Measurements from ENCODE around the gene MAP3K5. TPM values are rescaled to one million over a fixed set of nuclear protein-coding genes. Genes with fewer than 3 reads are reported as not detected.

The MAP3K5 gene
- total RNA-seq, 1 donor from 2014 or later = 1.7 TPM

- DNase-seq (ENCODE audit: low read depth) = peak; percentile 63
- H3K4me1 Mint-ChIP-seq (ENCODE audit: low read depth, unreplicated experiment) = peaks cover 10% of the 10 kb centered on the region
- Histone ChIP-seq H2AFZ (ENCODE audit: low read depth, low read length) (no peak overlapping the region), H3K36me3 (ENCODE audit: insufficient read depth, low read length) (peaks cover 2% of the 10 kb centered on the region), H4K20me1 (ENCODE audit: insufficient read depth, low read length) (no peaks in the 10 kb centered on the region), H3K79me2 (ENCODE audit: insufficient read depth, low read length) (no peaks in the 10 kb centered on the region), H3K27ac (ENCODE audit: low read depth, low read length) (no peak overlapping the region), H3K9me3 (ENCODE audit: insufficient read depth, low read depth, low read length) (no peaks in the 10 kb centered on the region), H3K27me3 (ENCODE audit: insufficient read depth, low read length) (no peaks in the 10 kb centered on the region), H3K4me3 (ENCODE audit: insufficient read depth, low read depth, low read length) (no peak overlapping the region), H3K4me2 (ENCODE audit: low read length) (no peak overlapping the region), H3K4me1 (ENCODE audit: insufficient read depth, low read length) (peaks cover 38% of the 10 kb centered on the region), H3K9ac (ENCODE audit: low read length) (no peak overlapping the region)
- TF ChIP-seq EZH2 (IDR thresholded peaks at IDR 0.05; ENCODE audit: insufficient read depth, low read length) = no peak
- TF ChIP-seq CTCF (IDR thresholded peaks at IDR 0.05; ENCODE audit: insufficient read depth, low read depth, low read length) = no peak
- H3K9me3 Mint-ChIP-seq (ENCODE audit: unreplicated experiment) = no peaks in the 10 kb centered on the region
- no peak overlapping the region for H3K4me3 Mint-ChIP-seq (ENCODE audit: unreplicated experiment)
- H3K36me3 Mint-ChIP-seq (ENCODE audit: low read depth, unreplicated experiment) = no peaks in the 10 kb centered on the region
- no peaks in the 10 kb centered on the region for H3K27me3 Mint-ChIP-seq (ENCODE audit: low read depth, unreplicated experiment)
- FAIRE-seq = no peak
- H3K27ac Mint-ChIP-seq (ENCODE audit: unreplicated experiment) = no peak overlapping the region
Measured at GRCh38 chr6:136607204-136607931, 184.9 kb downstream of the MAP3K5 start.

GRCh38 chr6:136604928-136605510, 187.3 kb downstream of the MAP3K5 start:
- H3K27me3 Mint-ChIP-seq (ENCODE audit: low read depth, unreplicated experiment) = no peaks in the 10 kb centered on the region
- FAIRE-seq = no peak
- H3K4me2 ChIP-seq (ENCODE audit: low read length) = no peak overlapping the region

More at GRCh38 chr6:136604928-136605510, 187.3 kb downstream of the MAP3K5 start:
- Histone ChIP-seq H3K27ac (ENCODE audit: low read depth, low read length) (no peak overlapping the region), H3K4me1 (ENCODE audit: insufficient read depth, low read length) (peaks cover 33% of the 10 kb centered on the region), H4K20me1 (ENCODE audit: insufficient read depth, low read length) (no peaks in the 10 kb centered on the region), H3K27me3 (ENCODE audit: insufficient read depth, low read length) (no peaks in the 10 kb centered on the region), H3K4me3 (ENCODE audit: insufficient read depth, low read depth, low read length) (no peak overlapping the region), H2AFZ (ENCODE audit: low read depth, low read length) (no peak overlapping the region), H3K9ac (ENCODE audit: low read length) (no peak overlapping the region), H3K36me3 (ENCODE audit: insufficient read depth, low read length) (peaks cover 2% of the 10 kb centered on the region), H3K79me2 (ENCODE audit: insufficient read depth, low read length) (no peaks in the 10 kb centered on the region), H3K9me3 (ENCODE audit: insufficient read depth, low read depth, low read length) (no peaks in the 10 kb centered on the region)
- Mint-ChIP-seq H3K4me1 (ENCODE audit: low read depth, unreplicated experiment) (peaks cover 4% of the 10 kb centered on the region), H3K9me3 (ENCODE audit: unreplicated experiment) (no peaks in the 10 kb centered on the region), H3K36me3 (ENCODE audit: low read depth, unreplicated experiment) (no peaks in the 10 kb centered on the region), H3K4me3 (ENCODE audit: unreplicated experiment) (no peak overlapping the region), H3K27ac (ENCODE audit: unreplicated experiment) (no peak overlapping the region)
- no peak for DNase-seq (ENCODE audit: low read depth)
- TF ChIP-seq EZH2 (IDR thresholded peaks at IDR 0.05; ENCODE audit: insufficient read depth, low read length) (no peak), CTCF (IDR thresholded peaks at IDR 0.05; ENCODE audit: insufficient read depth, low read depth, low read length) (no peak)
